ENCODE measurements around the gene EDN2.

The EDN2 gene

GRCh38 chr1:41523949-41524675 lies 39.6 kb upstream of the EDN2 start:
- no peak for DNase-seq (ENCODE audit: low read depth)
- no peak for TF ChIP-seq CTCF (IDR thresholded peaks at IDR 0.05; ENCODE audit: low read depth, low read length, missing control alignments)
- H3K4me3 ChIP-seq (ENCODE audit: low read depth, low read length): no peak overlapping the region

- no peak overlapping the region for H3K4me3 ChIP-seq (ENCODE audit: low read depth, low read length)
- TF ChIP-seq CTCF (IDR thresholded peaks at IDR 0.05; ENCODE audit: low read depth, low read length, missing control alignments): no peak
- no peak for DNase-seq (ENCODE audit: low read depth)
These were observed 38.6 kb upstream of the EDN2 start for GRCh38 chr1:41523071-41523470.

GRCh38 chr1:41521766-41522165 lies 37.3 kb upstream of the EDN2 start:
- no peak for DNase-seq (ENCODE audit: low read depth)
- no peak overlapping the region for H3K4me3 ChIP-seq (ENCODE audit: low read depth, low read length)
- TF ChIP-seq CTCF (IDR thresholded peaks at IDR 0.05; ENCODE audit: low read depth, low read length, missing control alignments): no peak

GRCh38 chr1:41520951-41521752 lies 36.7 kb upstream of the EDN2 start:
- no peak for DNase-seq (ENCODE audit: low read depth)
- H3K4me3 ChIP-seq (ENCODE audit: low read depth, low read length): no peak overlapping the region
- TF ChIP-seq CTCF (IDR thresholded peaks at IDR 0.05; ENCODE audit: low read depth, low read length, missing control alignments): no peak

- TF ChIP-seq CTCF (IDR thresholded peaks at IDR 0.05; ENCODE audit: low read depth, low read length, missing control alignments): no peak
- DNase-seq (ENCODE audit: low read depth): no peak
- no peak overlapping the region for H3K4me3 ChIP-seq (ENCODE audit: low read depth, low read length)
These were observed 35.2 kb upstream of the EDN2 start for GRCh38 chr1:41519667-41520066.

GRCh38 chr1:41518471-41518870 lies 34.0 kb upstream of the EDN2 start:
- no peak for TF ChIP-seq CTCF (IDR thresholded peaks at IDR 0.05; ENCODE audit: low read depth, low read length, missing control alignments)
- no peak overlapping the region for H3K4me3 ChIP-seq (ENCODE audit: low read depth, low read length)
- no peak for DNase-seq (ENCODE audit: low read depth)
